ENCODE measurements around the gene FBLL1. TPM values are rescaled to one million over a fixed set of nuclear protein-coding genes. Genes with fewer than 3 reads are reported as not detected.

The FBLL1 gene
- total and polyA plus RNA-seq, 2 of the 4 experiments (the other 2 are of a cell fraction), result 0.18 to 0.29 TPM

- no peak overlapping the region for H2BK120ac ChIP-seq (ENCODE audit: low read depth, low read length)
- no peak overlapping the region for H4K5ac ChIP-seq (ENCODE audit: low read depth, low read length)
- no peaks in the 10 kb centered on the region for H3K4me1 ChIP-seq (ENCODE audit: control insufficient read depth, insufficient read depth, low read length)
- no peak overlapping the region for H3K14ac ChIP-seq (replicated peaks; ENCODE audit: low read depth, low read length)
- peaks cover 34% of the 10 kb centered on the region for H4K20me1 ChIP-seq (ENCODE audit: insufficient read depth, low read length)
- TF ChIP-seq MXI1 (IDR thresholded peaks at IDR 0.05; ENCODE audit: borderline replicate concordance, low read depth, low read length) (peak; percentile 62; the same call in 1 of the 2 replicates), RAD21 (IDR thresholded peaks at IDR 0.05; ENCODE audit: low read length) (no peak)
- H4K91ac ChIP-seq (ENCODE audit: insufficient read depth, low read depth, low read length), result no peak overlapping the region
- peak overlapping the region; percentile 79 for H3K9ac ChIP-seq (ENCODE audit: low read depth, low read length)
- no peaks in the 10 kb centered on the region for H3K36me3 ChIP-seq (ENCODE audit: control insufficient read depth, insufficient read depth, low read length)
- H3K27me3 ChIP-seq (ENCODE audit: control insufficient read depth, insufficient read depth, low read length), result no peaks in the 10 kb centered on the region
- no peak overlapping the region for H2BK15ac ChIP-seq (ENCODE audit: low read depth, low read length)
- H2BK20ac ChIP-seq (ENCODE audit: low read depth, low read length), result no peak overlapping the region
- H3K4me3 ChIP-seq (ENCODE audit: insufficient read depth, low read depth, low read length), result peak overlapping the region; percentile 97
- H3K4ac ChIP-seq (ENCODE audit: low read depth, low read length), result no peak overlapping the region
- ChIA-PET CTCF (no interaction called here), POLR2A (ENCODE audit: unreplicated experiment) (no interaction called here)
- H2AK5ac ChIP-seq (ENCODE audit: low read depth, low read length), result no peak overlapping the region
- no peak overlapping the region for H3K56ac ChIP-seq (ENCODE audit: extremely low read depth, insufficient read depth, low read length)
- H4K8ac ChIP-seq (ENCODE audit: low read depth in 2 of 2, low read length in 2 of 2), result no peak overlapping the region
- H2AK9ac ChIP-seq (replicated peaks; ENCODE audit: low read depth, low read length, poor library complexity), result no peak overlapping the region
- no peak overlapping the region for H3K27ac ChIP-seq (ENCODE audit: insufficient read depth, low read length)
- peaks cover 0 to 14% of the 10 kb centered on the region in 2 experiments; a peak in 1 of 4 replicates for H3K79me1 ChIP-seq (ENCODE audit: low read depth in 1 of 2, low read length in 2 of 2)
- in situ Hi-C loops (cut with MboI; ENCODE audit: low sequenced_read_pairs) (no loop called here), intact Hi-C loops (cut with micrococcal nuclease) (loop anchor here (10.0 kb wide), 1 partner anchor 1227 kb away; no protein-coding TSS in a partner anchor), dilution Hi-C loops (cut with HindIII; ENCODE audit: low sequenced_read_pairs, unreplicated experiment) (no loop called here)
- H2BK5ac ChIP-seq (ENCODE audit: low read depth, low read length, poor library complexity, severe bottlenecking), result no peak overlapping the region
- no peak for ATAC-seq (ENCODE audit: low read depth)
- H3K4me2 ChIP-seq (ENCODE audit: low read depth, low read length), result peak overlapping the region; percentile 83
- H3K9me1 ChIP-seq (ENCODE audit: insufficient read depth, low read length), result no peaks in the 10 kb centered on the region
- H3K18ac ChIP-seq (ENCODE audit: low read depth, low read length), result no peak overlapping the region
- DNase-seq, result peak; percentile 37
- H3K23ac ChIP-seq (ENCODE audit: low read depth, low read length), result no peak overlapping the region
- H2AFZ ChIP-seq (replicated peaks; ENCODE audit: low read length, poor library complexity), result no peak overlapping the region
- BruUV-seq (replicated peaks), result no TSS peak
- H3K9me3 ChIP-seq (ENCODE audit: control insufficient read depth, insufficient read depth, low read length), result no peaks in the 10 kb centered on the region
- WGBS, 2 experiments (ENCODE audit: extremely low coverage in 2 of 2, insufficient read length in 1 of 2), result no CpG with 5 or more reads among the region's 3 CpGs
Observed at GRCh38 chr5:168578006-168578405, 48.9 kb downstream of the FBLL1 start.
